T-helper 2 cell treated with Interferon-gamma antibody and Interleukin-4, amounts not matched to agents 100 ng/mL and 5 ng/mL, for 36 hours (primary cell): ENCODE results near the gene SSX2IP. TPM values are rescaled to one million over a fixed set of nuclear protein-coding genes. Genes with fewer than 3 reads are reported as not detected.

Source experiments
- intact Hi-C: fragments of 100-400 bp; cut with micrococcal nuclease; formaldehyde crosslinking; loops from one replicate; pipeline ENCODE4 v1.15.1; 2023
- total RNA-seq: library from RNA; stranded (reverse); gene quantifications from 2 replicates; pipeline ENCODE4 v1.2.3, GENCODE V29; 2022

Gene SSX2IP
- total RNA-seq = 17.0 and 18.4 TPM in 2 replicates

GRCh38 chr1:84690397-84691121 is at the start of gene SSX2IP:
TSS of gene SSX2IP (minus strand) at chr1:84690461. CDS start at chr1:84671219, 19,242 bp downstream.
- intact Hi-C loops = loop anchor here (1.0 to 5.0 kb wide), 16 partner anchors 62 to 1183 kb away; partner anchors contain the start of genes BCL10, CTBS, GNG5 and MCOLN2

- intact Hi-C loops = no loop called here
Observed at GRCh38 chr1:84738237-84738636, 48.0 kb upstream of the SSX2IP start.

- intact Hi-C loops = no loop called here
Observed at GRCh38 chr1:84737590-84737989, 47.3 kb upstream of the SSX2IP start.

GRCh38 chr1:84736944-84737343 is 46.7 kb upstream of the SSX2IP start:
- intact Hi-C loops = no loop called here

GRCh38 chr1:84736445-84736844 is 46.2 kb upstream of the SSX2IP start:
- intact Hi-C loops = no loop called here

GRCh38 chr1:84735483-84735882 is 45.2 kb upstream of the SSX2IP start:
- intact Hi-C loops = no loop called here

GRCh38 chr1:84732520-84732919 is 42.3 kb upstream of the SSX2IP start:
- intact Hi-C loops = no loop called here

GRCh38 chr1:84731519-84731918 is 41.3 kb upstream of the SSX2IP start:
- intact Hi-C loops = no loop called here

- intact Hi-C loops = loop anchor here (10.0 kb wide), 1 partner anchor 63 kb away; no protein-coding TSS in a partner anchor
Observed at GRCh38 chr1:84727711-84728110, 37.5 kb upstream of the SSX2IP start.

- intact Hi-C loops = loop anchor here (10.0 kb wide), 1 partner anchor 62 kb away; no protein-coding TSS in a partner anchor
Observed at GRCh38 chr1:84726593-84727499, 36.6 kb upstream of the SSX2IP start.

GRCh38 chr1:84724128-84724860 is 34.0 kb upstream of the SSX2IP start:
- intact Hi-C loops = loop anchor here (10.0 kb wide), 1 partner anchor 59 kb away; no protein-coding TSS in a partner anchor

GRCh38 chr1:84722794-84723193 is 32.5 kb upstream of the SSX2IP start:
- intact Hi-C loops = loop anchor here (10.0 kb wide), 1 partner anchor 58 kb away; no protein-coding TSS in a partner anchor

- intact Hi-C loops = loop anchor here (10.0 kb wide), 1 partner anchor 57 kb away; no protein-coding TSS in a partner anchor
Observed at GRCh38 chr1:84721872-84722271, 31.6 kb upstream of the SSX2IP start.

- intact Hi-C loops = loop anchor here (10.0 kb wide), 1 partner anchor 56 kb away; no protein-coding TSS in a partner anchor
Observed at GRCh38 chr1:84721152-84721551, 30.9 kb upstream of the SSX2IP start.

- intact Hi-C loops = loop anchor here (10.0 kb wide), 1 partner anchor 56 kb away; no protein-coding TSS in a partner anchor
Observed at GRCh38 chr1:84720221-84720780, 30.0 kb upstream of the SSX2IP start.

GRCh38 chr1:84719543-84720217 is 29.4 kb upstream of the SSX2IP start:
- intact Hi-C loops = loop anchor here (10.0 kb wide), 1 partner anchor 55 kb away; no protein-coding TSS in a partner anchor

GRCh38 chr1:84715342-84716019 is 25.2 kb upstream of the SSX2IP start:
- intact Hi-C loops = no loop called here

GRCh38 chr1:84712276-84712874 is 22.1 kb upstream of the SSX2IP start:
- intact Hi-C loops = no loop called here

- intact Hi-C loops = no loop called here
Observed at GRCh38 chr1:84711869-84712268, 21.6 kb upstream of the SSX2IP start.
